Effector memory CD4-positive, alpha-beta T cell (primary cell): Measurements from ENCODE around the gene GYG2.
"Not testable (repeated sequence)": the region's sequence is repeated elsewhere in the genome, so short reads cannot be mapped to it uniquely, and the experiment has no call there.

ENCODE experiments used
- DNase-seq, 3 donors: peaks; one replicate each; pipeline ENCODE4 v3.0.0-alpha.2; 2020
- H3K27ac ChIP-seq: 2 replicates; pipeline ENCODE4 v1.7.0; 2013; ENCODE audit warnings: mild to moderate bottlenecking, low read length, moderate library complexity; ENCODE audit not compliant: insufficient read depth, poor library complexity, severe bottlenecking
- H3K27me3 ChIP-seq: replicated peaks from 2 replicates; pipeline ENCODE4 v1.7.0; 2013; ENCODE audit warnings: mild to moderate bottlenecking, low read length; ENCODE audit not compliant: insufficient read depth, control insufficient read depth, poor library complexity, severe bottlenecking
- H3K36me3 ChIP-seq: 2 replicates; pipeline ENCODE4 v1.7.0; 2013; ENCODE audit warnings: mild to moderate bottlenecking, low read length, moderate library complexity; ENCODE audit not compliant: control insufficient read depth, insufficient read depth
- H3K4me1 ChIP-seq: 2 replicates; pipeline ENCODE4 v1.7.0; 2013; ENCODE audit warnings: low read length, mild to moderate bottlenecking; ENCODE audit not compliant: control insufficient read depth, insufficient read depth, poor library complexity, severe bottlenecking
- H3K4me3 ChIP-seq: 2 replicates; pipeline ENCODE4 v1.7.0; 2013; ENCODE audit warnings: low read length, low read depth, mild to moderate bottlenecking; ENCODE audit not compliant: insufficient read depth, poor library complexity, severe bottlenecking
- H3K9me3 ChIP-seq: 2 replicates; pipeline ENCODE4 v1.7.0; 2013; ENCODE audit warnings: mild to moderate bottlenecking, low read length, moderate library complexity; ENCODE audit not compliant: control insufficient read depth

Gene GYG2

DNA sequence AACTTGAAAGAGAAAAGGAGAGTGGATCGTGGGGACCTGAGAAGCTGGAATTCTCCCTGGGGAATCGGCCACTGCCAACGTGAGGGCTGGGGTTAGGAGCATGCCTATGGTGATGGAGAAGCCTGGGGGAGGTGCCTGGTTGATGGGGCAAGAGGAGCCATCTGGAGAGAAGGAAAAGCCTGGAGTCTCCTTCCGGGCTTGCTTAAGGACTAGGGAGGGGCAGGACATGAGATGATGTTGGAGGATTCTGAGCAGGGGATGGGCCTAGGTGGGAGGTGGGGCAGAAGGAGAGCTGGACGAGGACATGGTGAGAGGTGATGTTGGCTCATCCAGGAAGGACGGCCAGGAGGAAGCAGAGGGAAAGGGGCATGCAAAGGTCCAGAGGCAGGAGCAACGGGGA lies 35.0 kb upstream of the GYG2 start:
- H3K4me1 ChIP-seq: no peaks in the 10 kb centered on the region
- H3K4me3 ChIP-seq: no peak overlapping the region
- no peaks in the 10 kb centered on the region for H3K36me3 ChIP-seq
- no peak for DNase-seq
- H3K9me3 ChIP-seq: no peaks in the 10 kb centered on the region
- no peak overlapping the region for H3K27ac ChIP-seq
- H3K27me3 ChIP-seq: no peaks in the 10 kb centered on the region

DNA sequence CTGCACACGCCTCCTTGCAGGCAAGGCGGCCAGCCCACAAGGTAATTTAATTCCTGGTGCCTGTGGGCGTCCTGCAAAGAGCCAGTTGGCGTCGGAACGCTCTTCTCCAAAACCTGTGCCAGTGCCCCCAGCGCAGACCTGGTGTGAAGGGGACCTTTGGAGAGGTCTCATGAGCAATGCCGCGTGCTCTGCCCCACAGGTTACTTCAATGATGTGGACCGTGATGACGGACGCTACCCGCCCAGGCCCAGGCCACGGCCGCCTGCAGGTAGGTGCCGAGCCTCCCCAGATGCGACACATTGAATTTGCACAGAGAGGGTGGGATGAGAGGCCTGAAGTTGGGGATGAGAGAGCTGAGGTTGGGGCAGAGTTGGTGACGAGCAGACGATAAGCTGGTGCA lies 34.4 kb upstream of the GYG2 start:
- Histone ChIP-seq H3K27ac (no peak overlapping the region), H3K9me3 (no peaks in the 10 kb centered on the region), H3K4me3 (no peak overlapping the region), H3K27me3 (no peaks in the 10 kb centered on the region), H3K4me1 (no peaks in the 10 kb centered on the region), H3K36me3 (no peaks in the 10 kb centered on the region)
- DNase-seq: no peak

DNA sequence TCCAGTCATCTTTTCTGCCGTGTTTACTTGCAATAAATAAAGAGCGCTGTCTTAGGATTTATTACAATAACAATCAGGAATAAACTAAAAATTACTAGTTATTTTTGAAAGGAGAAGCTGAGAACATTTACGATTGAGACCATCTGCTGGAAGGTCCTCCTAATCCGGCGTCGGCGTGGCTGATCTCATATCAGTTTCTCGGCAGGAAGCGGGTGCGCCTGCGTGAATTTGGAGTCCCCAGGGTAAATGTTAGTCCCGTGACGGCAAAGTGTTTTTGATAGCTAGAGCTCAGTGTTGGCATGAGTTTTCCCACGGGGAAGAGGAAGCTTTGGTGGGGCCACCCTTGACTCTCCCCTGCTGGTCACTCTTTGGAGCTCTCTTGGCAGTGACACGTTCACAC lies 31.9 kb upstream of the GYG2 start:
- not testable (repeated sequence) for DNase-seq, H3K27me3 ChIP-seq, H3K4me3 ChIP-seq, H3K36me3 ChIP-seq, H3K27ac ChIP-seq, H3K4me1 ChIP-seq, H3K9me3 ChIP-seq

DNA sequence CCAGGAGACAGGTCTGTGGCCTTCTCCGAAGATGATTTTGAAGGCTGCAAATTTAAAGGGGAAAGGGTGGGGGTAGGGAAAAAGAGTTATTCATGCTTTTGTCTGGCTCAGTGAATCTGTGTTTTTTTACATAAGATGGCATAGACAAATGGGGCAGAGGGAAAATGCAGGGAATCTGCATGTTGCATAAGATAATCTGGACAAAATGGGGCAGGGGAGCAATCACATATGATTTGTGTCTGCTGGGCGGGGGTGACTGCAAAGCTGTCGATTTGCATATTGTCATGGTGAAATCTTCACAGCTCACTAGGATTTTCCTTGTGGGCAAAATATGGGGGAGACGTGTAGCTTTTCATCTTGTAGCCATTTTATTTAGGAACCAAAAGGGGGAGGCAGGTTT lies 29.4 kb upstream of the GYG2 start:
- no peaks in the 10 kb centered on the region for H3K9me3 ChIP-seq
- H3K27ac ChIP-seq: no peak overlapping the region
- H3K36me3 ChIP-seq: no peaks in the 10 kb centered on the region
- DNase-seq: no peak
- no peaks in the 10 kb centered on the region for H3K27me3 ChIP-seq
- H3K4me1 ChIP-seq: no peaks in the 10 kb centered on the region
- no peak overlapping the region for H3K4me3 ChIP-seq

DNA sequence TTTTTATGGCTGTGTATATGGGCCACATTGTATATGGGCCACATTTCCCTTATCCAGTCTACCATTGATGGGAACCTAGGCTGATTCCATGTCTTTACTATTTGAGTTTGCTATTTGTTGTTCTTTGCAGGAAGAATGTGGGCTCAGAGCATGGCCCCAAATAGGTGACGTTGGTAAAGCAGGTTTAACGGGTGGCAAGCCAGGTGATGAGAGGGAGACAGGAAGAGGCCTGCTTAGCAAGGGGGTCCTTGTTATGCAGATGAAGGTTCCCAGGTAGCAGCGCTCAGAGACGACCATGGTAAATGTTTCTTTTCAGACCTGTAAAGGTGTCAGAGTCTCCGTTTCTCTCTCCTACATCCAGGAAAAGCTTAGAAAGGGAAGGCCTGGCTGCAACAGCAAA lies 28.8 kb upstream of the GYG2 start:
- not testable (repeated sequence) for H3K36me3 ChIP-seq, H3K27me3 ChIP-seq, H3K9me3 ChIP-seq, DNase-seq, H3K4me3 ChIP-seq, H3K27ac ChIP-seq, H3K4me1 ChIP-seq

DNA sequence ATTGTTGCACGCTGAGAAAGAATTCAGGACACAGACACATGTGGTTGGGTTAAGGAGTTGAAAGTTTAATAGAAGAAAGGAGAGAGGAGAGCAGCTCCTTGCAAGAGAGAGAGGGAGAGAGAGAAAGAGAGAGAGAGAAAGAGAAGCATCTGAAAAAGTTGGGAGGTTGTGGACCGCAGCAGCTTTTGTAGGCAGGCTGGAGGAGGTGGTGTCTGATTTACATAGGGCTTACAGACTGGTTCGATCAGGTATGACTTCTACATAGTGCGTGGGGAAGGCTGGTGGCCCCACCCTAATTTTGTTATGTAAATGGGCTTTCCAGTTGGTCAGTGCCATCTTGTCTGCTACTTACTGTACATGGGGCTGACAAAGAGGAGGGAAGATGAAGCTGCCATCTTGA lies 27.5 kb upstream of the GYG2 start:
- H3K27me3 ChIP-seq: no peaks in the 10 kb centered on the region
- H3K9me3 ChIP-seq: no peaks in the 10 kb centered on the region
- H3K4me3 ChIP-seq: no peak overlapping the region
- H3K27ac ChIP-seq: no peak overlapping the region
- DNase-seq: no peak
- no peaks in the 10 kb centered on the region for H3K36me3 ChIP-seq
- no peaks in the 10 kb centered on the region for H3K4me1 ChIP-seq

DNA sequence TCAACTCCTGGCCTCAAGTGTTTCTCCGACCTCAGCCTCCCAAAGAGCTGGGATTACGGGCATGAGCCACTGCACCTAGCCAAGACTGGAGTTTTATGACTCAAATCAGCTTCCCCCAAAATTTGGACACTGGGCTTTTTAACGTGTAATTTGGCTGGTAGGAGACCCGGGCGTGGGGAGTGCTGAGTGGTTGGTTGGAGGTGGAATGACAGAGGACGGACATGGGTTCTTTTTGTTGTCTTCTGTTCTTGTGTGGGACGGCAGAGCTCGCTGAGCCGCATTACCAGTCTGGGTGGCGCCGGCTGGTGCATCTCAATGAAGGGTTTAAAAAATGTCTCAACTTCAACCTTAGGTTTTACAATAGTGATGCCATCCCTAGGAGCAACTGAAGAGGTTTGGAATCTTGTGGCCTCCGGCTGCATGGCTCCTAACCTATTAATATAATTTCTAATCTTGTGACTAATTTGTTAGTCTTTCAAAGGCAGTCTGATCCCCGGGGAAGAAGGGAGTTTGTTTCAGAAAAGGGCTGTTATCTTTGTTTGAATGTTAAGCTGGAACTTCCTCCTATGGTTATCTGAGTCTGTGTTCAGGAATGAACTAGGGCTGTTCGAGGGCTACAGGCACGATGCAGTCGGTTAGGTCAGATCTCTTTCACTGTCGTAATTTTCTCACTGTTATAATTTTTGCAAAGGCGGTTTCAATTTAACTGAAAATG lies 26.2 kb upstream of the GYG2 start:
- H3K9me3 ChIP-seq, H3K27ac ChIP-seq, H3K4me1 ChIP-seq, H3K4me3 ChIP-seq, DNase-seq, H3K27me3 ChIP-seq, H3K36me3 ChIP-seq: not testable (repeated sequence)

DNA sequence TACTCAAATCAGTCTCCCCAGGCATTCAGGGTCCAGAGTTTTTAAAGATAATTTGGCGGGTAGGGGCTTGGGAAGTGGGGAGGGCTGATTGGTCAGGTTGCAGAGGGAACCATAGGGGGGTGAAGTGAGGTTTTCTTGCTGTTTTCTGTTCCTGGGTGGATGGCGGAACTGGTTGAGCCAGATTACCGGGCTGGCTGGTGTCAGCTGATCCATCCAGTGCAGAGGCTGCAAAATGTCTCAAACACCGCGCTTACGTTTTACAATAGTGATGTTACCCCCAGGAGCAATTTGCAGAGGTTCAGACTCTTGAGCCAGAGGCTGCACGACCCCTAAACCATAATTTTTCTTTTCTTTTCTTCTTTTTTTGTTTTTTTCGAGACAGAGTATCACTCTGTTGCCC lies 25.2 kb upstream of the GYG2 start:
- not testable (repeated sequence) for DNase-seq, H3K36me3 ChIP-seq, H3K4me3 ChIP-seq, H3K9me3 ChIP-seq, H3K27me3 ChIP-seq, H3K4me1 ChIP-seq, H3K27ac ChIP-seq

DNA sequence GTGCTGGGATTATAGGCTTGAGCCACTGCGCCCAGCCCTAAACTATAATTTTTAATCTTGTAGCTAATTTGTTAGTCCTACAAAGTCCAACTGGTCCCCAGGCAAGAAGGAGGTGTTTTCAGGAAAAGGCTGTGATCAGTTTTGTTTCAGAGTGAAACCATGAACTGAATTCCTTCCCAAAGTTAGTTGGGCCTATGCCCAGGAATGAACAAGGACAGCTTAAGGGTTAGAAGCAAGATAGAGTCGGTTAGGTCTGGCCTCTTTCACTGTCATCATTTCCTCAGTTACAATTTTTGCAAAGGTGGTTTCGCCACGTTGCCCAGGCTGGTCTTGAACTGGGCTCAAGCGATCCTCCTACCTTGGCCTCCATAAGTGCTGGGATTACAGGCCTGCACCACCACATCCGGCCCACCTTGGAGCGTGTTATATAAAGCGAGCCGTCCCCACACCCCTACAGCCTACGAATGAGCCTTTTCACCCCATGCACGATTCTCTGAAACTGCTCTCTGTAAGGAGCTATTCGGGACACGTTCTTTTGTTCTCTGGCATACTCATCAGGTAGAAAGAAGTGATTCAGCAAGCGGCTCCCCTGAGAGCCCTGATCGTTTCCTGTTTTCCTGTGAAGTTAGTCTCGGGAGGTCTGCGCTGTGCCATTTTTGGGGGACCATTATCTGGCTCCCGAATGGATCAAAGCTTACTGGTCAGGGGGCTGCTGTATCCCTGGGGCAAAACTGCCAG lies 24.5 kb upstream of the GYG2 start:
- not testable (repeated sequence) for H3K27me3 ChIP-seq

DNA sequence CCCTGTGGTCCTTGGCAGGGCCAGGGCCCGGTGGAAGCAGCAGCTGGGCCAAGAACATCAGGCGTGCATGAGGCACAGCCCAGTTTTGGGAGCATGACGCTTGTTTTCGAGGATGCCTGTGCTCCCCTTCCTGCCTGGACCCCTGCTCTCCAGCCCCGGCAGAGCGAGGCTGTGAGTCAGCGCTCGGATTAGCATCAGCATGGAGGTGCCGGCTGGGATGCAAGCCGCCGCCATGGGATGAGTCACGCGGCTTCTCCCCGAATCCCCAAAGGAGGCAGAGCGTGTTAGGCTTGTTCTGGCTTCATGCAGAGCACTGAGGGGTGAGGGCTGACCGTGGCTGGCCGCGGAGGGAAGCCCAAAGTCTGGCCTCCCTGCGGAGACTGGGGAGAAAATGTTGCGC lies 23.9 kb upstream of the GYG2 start:
- not testable (repeated sequence) for H3K27me3 ChIP-seq, H3K27ac ChIP-seq, H3K36me3 ChIP-seq, H3K9me3 ChIP-seq, H3K4me3 ChIP-seq, DNase-seq, H3K4me1 ChIP-seq

More for the DNA sequence above, 24.5 kb upstream of the GYG2 start:
- not testable (repeated sequence) for H3K4me1 ChIP-seq, H3K9me3 ChIP-seq, H3K27ac ChIP-seq, H3K4me3 ChIP-seq, H3K36me3 ChIP-seq, DNase-seq
